GM23338 (cell line): ENCODE results near the gene EYA4. TPM values are rescaled to one million over a fixed set of nuclear protein-coding genes. Genes with fewer than 3 reads are reported as not detected.
A peak's percentile ranks its signal among the peaks of the same experiment; 100 is the strongest.

Experiments
- ATAC-seq: fragments of 200-7000 bp; cut with Tn5 transposase; 3 replicates; pipeline ENCODE4 v1.9.1; 2020
- DNase-seq: peaks from one replicate; pipeline ENCODE4 v3.0.0-alpha.2; 2015; ENCODE audit warnings: low spot score
- H2AFZ ChIP-seq: fragments of 200-600 bp; sonication (generic); 2 replicates; pipeline ENCODE4 v1.8.0; 2016; ENCODE audit warnings: antibody characterized with exemption, mild to moderate bottlenecking, moderate library complexity
- H3F3A ChIP-seq: fragments of 200-600 bp; sonication (generic); replicated peaks from 2 replicates; pipeline ENCODE4 v1.8.0; 2017; ENCODE audit warnings: antibody characterized with exemption, mixed run types, low read depth
- H3K27ac ChIP-seq: fragments of 200-600 bp; sonication (generic); 2 replicates; pipeline ENCODE4 v1.6.1; 2016; ENCODE audit warnings: low read depth
- H3K27me3 ChIP-seq: fragments of 200-600 bp; sonication (generic); 2 replicates; pipeline ENCODE4 v1.8.0; 2016; ENCODE audit warnings: mild to moderate bottlenecking, mixed run types, moderate library complexity; ENCODE audit not compliant: insufficient read depth
- H3K36me3 ChIP-seq: fragments of 200-600 bp; sonication (generic); 2 replicates; pipeline ENCODE4 v1.8.0; 2016; ENCODE audit warnings: mild to moderate bottlenecking; ENCODE audit not compliant: insufficient read depth
- H3K4me1 ChIP-seq: fragments of 200-600 bp; sonication (generic); 2 replicates; pipeline ENCODE4 v1.8.0; 2016; ENCODE audit warnings: mild to moderate bottlenecking, moderate library complexity; ENCODE audit not compliant: insufficient read depth
- H3K4me2 ChIP-seq: fragments of 200-600 bp; sonication (generic); 2 replicates; pipeline ENCODE4 v1.7.1; 2017; ENCODE audit warnings: mixed run types
- H3K4me3 ChIP-seq: fragments of 200-600 bp; sonication (generic); 2 replicates; pipeline ENCODE4 v1.6.1; 2016; ENCODE audit warnings: mixed run types
- H3K79me2 ChIP-seq: fragments of 200-600 bp; sonication (generic); replicated peaks from 2 replicates; pipeline ENCODE4 v1.8.0; 2017; ENCODE audit warnings: mild to moderate bottlenecking; ENCODE audit not compliant: insufficient read depth
- H3K9me2 ChIP-seq: fragments of 200-600 bp; sonication (generic); 2 replicates; pipeline ENCODE4 v1.8.0; 2017; ENCODE audit not compliant: insufficient read depth
- H4K20me1 ChIP-seq: fragments of 200-600 bp; sonication (generic); replicated peaks from 2 replicates; pipeline ENCODE4 v1.8.0; 2017; ENCODE audit warnings: mild to moderate bottlenecking; ENCODE audit not compliant: insufficient read depth
- H3K27ac Mint-ChIP-seq: 2 replicates; pipeline ENCODE4 v1.8.0; 2020; ENCODE audit warnings: inconsistent platforms, mild to moderate bottlenecking, moderate library complexity, mixed read lengths
- H3K27me3 Mint-ChIP-seq: 3 replicates; pipeline ENCODE4 v1.8.0; 2022; ENCODE audit warnings: low read depth, mild to moderate bottlenecking, moderate library complexity, mixed read lengths, inconsistent platforms; ENCODE audit not compliant: insufficient read depth, poor library complexity
- H3K36me3 Mint-ChIP-seq: 3 replicates; pipeline ENCODE4 v1.8.0; 2021; ENCODE audit warnings: low read depth, mild to moderate bottlenecking, inconsistent platforms, moderate library complexity, mixed read lengths
- H3K4me1 Mint-ChIP-seq: 3 replicates; pipeline ENCODE4 v1.8.0; 2020; ENCODE audit warnings: mild to moderate bottlenecking, inconsistent platforms, mixed read lengths
- H3K4me3 Mint-ChIP-seq: 3 replicates; pipeline ENCODE4 v1.8.0; 2021; ENCODE audit warnings: moderate library complexity, mild to moderate bottlenecking, inconsistent platforms, mixed read lengths
- H3K9me3 Mint-ChIP-seq: 3 replicates; pipeline ENCODE4 v1.8.0; 2020; ENCODE audit warnings: moderate library complexity, mild to moderate bottlenecking, inconsistent platforms, mixed read lengths
- CREB1 ChIP-seq: fragments of 250-450 bp; sonication (Bioruptor Pico); IDR thresholded peaks from 2 replicates; pipeline ENCODE4 v1.5.0; 2020; ENCODE audit warnings: low read depth, mild to moderate bottlenecking, moderate library complexity
- EZH2 ChIP-seq: fragments of 200-600 bp; sonication (generic); IDR thresholded peaks from one replicate; pipeline ENCODE4 v1.8.0; 2017; ENCODE audit warnings: antibody characterized with exemption, mild to moderate bottlenecking, low read depth; ENCODE audit not compliant: unreplicated experiment
- EZH2phosphoT487 ChIP-seq: fragments of 200-600 bp; sonication (generic); IDR thresholded peaks from one replicate; pipeline ENCODE4 v1.8.1; 2018; ENCODE audit warnings: antibody characterized with exemption; ENCODE audit not compliant: unreplicated experiment
- NANOG ChIP-seq: IDR thresholded peaks from 2 replicates; pipeline ENCODE4 v1.6.1; 2016; ENCODE audit warnings: antibody characterized with exemption, borderline replicate concordance
- POLR2AphosphoS5 ChIP-seq: IDR thresholded peaks from 2 replicates; pipeline ENCODE4 v1.6.1; 2016; ENCODE audit warnings: antibody characterized with exemption, low read depth
- ZNF331 ChIP-seq: fragments of 250-450 bp; sonication (Bioruptor Pico); IDR thresholded peaks from 2 replicates; pipeline ENCODE4 v1.5.0; 2020; ENCODE audit warnings: low read depth, mild to moderate bottlenecking, moderate library complexity
- polyA plus RNA-seq: library from polyadenylated mRNA; unstranded; fragments of >200 nt; fragmentation: Nextera tagmentation; extraction: Ambion mirVana; gene quantifications from 2 replicates; pipeline ENCODE4 v1.2.1, GENCODE V29; 2016
- total RNA-seq: library from RNA; depleted of rRNA; stranded (reverse); fragments of >200 nt; shearing (Covaris generic); gene quantifications from 2 replicates; pipeline ENCODE4 v1.2.3, GENCODE V29; 2014
- TF ChIP-seq, protein P1 (sequence below): fragments of 250-450 bp; sonication (Bioruptor Pico); IDR thresholded peaks from 2 replicates; pipeline ENCODE4 v1.5.0; 2020; ENCODE audit warnings: mild to moderate bottlenecking, moderate library complexity

Gene EYA4
- total and polyA plus RNA-seq, 2 experiments from 2014 or later, result 0.05 to 0.21 TPM

DNA sequence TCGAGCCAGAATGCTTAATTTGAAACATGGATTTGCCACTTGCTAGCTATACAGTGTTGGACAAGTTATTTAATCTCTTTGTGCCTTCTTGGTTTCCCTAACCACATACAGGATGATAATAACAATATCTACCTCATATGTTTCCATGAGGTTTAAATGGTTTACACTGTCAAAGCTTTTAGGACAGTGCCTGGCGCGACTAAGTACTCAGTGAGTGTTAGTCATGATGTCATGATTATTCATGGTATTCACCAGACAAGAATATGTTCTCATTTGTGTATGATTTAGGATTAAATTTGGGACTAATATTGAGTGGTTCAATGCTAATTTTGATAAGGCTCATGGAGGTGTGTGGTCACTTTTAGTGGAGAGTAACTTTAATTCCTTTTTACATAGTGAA lies 167.4 kb downstream of the EYA4 start (continued):
- TF ChIP-seq, protein P1, sequence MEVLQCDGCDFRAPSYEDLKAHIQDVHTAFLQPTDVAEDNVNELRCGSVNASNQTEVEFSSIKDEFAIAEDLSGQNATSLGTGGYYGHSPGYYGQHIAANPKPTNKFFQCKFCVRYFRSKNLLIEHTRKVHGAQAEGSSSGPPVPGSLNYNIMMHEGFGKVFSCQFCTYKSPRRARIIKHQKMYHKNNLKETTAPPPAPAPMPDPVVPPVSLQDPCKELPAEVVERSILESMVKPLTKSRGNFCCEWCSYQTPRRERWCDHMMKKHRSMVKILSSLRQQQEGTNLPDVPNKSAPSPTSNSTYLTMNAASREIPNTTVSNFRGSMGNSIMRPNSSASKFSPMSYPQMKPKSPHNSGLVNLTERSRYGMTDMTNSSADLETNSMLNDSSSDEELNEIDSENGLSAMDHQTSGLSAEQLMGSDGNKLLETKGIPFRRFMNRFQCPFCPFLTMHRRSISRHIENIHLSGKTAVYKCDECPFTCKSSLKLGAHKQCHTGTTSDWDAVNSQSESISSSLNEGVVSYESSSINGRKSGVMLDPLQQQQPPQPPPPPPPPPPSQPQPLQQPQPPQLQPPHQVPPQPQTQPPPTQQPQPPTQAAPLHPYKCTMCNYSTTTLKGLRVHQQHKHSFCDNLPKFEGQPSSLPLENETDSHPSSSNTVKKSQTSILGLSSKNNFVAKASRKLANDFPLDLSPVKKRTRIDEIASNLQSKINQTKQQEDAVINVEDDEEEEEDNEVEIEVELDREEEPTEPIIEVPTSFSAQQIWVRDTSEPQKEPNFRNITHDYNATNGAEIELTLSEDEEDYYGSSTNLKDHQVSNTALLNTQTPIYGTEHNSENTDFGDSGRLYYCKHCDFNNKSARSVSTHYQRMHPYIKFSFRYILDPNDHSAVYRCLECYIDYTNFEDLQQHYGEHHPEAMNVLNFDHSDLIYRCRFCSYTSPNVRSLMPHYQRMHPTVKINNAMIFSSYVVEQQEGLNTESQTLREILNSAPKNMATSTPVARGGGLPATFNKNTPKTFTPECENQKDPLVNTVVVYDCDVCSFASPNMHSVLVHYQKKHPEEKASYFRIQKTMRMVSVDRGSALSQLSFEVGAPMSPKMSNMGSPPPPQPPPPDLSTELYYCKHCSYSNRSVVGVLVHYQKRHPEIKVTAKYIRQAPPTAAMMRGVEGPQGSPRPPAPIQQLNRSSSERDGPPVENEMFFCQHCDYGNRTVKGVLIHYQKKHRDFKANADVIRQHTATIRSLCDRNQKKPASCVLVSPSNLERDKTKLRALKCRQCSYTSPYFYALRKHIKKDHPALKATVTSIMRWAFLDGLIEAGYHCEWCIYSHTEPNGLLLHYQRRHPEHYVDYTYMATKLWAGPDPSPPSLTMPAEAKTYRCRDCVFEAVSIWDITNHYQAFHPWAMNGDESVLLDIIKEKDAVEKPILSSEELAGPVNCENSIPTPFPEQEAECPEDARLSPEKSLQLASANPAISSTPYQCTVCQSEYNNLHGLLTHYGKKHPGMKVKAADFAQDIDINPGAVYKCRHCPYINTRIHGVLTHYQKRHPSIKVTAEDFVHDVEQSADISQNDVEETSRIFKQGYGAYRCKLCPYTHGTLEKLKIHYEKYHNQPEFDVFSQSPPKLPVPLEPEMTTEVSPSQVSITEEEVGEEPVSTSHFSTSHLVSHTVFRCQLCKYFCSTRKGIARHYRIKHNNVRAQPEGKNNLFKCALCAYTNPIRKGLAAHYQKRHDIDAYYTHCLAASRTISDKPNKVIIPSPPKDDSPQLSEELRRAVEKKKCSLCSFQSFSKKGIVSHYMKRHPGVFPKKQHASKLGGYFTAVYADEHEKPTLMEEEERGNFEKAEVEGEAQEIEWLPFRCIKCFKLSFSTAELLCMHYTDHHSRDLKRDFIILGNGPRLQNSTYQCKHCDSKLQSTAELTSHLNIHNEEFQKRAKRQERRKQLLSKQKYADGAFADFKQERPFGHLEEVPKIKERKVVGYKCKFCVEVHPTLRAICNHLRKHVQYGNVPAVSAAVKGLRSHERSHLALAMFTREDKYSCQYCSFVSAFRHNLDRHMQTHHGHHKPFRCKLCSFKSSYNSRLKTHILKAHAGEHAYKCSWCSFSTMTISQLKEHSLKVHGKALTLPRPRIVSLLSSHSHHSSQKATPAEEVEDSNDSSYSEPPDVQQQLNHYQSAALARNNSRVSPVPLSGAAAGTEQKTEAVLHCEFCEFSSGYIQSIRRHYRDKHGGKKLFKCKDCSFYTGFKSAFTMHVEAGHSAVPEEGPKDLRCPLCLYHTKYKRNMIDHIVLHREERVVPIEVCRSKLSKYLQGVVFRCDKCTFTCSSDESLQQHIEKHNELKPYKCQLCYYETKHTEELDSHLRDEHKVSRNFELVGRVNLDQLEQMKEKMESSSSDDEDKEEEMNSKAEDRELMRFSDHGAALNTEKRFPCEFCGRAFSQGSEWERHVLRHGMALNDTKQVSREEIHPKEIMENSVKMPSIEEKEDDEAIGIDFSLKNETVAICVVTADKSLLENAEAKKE, result no peak
- TF ChIP-seq ZNF331 (no peak), NANOG (no peak), POLR2AphosphoS5 (no peak)

GRCh38 chr6:133410638-133411435 lies 169.7 kb downstream of the EYA4 start:
- Histone ChIP-seq H2AFZ (no peak overlapping the region), H3K36me3 (no peaks in the 10 kb centered on the region), H3K4me2 (peak overlapping the region; percentile 44; the same call in 1 of the 2 replicates), H3K4me1 (peaks cover 17% of the 10 kb centered on the region), H4K20me1 (no peaks in the 10 kb centered on the region), H3F3A (no peaks in the 10 kb centered on the region), H3K9me2 (no peaks in the 10 kb centered on the region), H3K27ac (no peak overlapping the region), H3K4me3 (no peak overlapping the region), H3K27me3 (no peaks in the 10 kb centered on the region), H3K79me2 (no peaks in the 10 kb centered on the region)
- Mint-ChIP-seq H3K4me3 (peak overlapping the region; percentile 52), H3K36me3 (no peaks in the 10 kb centered on the region), H3K27me3 (peaks cover 4% of the 10 kb centered on the region), H3K4me1 (peaks cover 20% of the 10 kb centered on the region), H3K9me3 (no peaks in the 10 kb centered on the region), H3K27ac (peak overlapping the region; percentile 51; the same call in 1 of the 2 replicates)
- DNase-seq, result peak; percentile 51
- peak; percentile 96 for ATAC-seq
- TF ChIP-seq, protein P1, result peak; percentile 64; the same call in 1 of the 2 replicates
- TF ChIP-seq EZH2, result no peak
- no peak for TF ChIP-seq CREB1 (CRISPR knock-in tag)
- no peak for TF ChIP-seq EZH2phosphoT487
